Endodermal cell (in vitro differentiated cells): ENCODE results near the gene NEUROD4. TPM values are rescaled to one million over a fixed set of nuclear protein-coding genes. Genes with fewer than 3 reads are reported as not detected.
A peak's percentile ranks its signal among the peaks of the same experiment; 100 is the strongest.

Experiments used
- DNase-seq: peaks from one replicate; pipeline ENCODE4 v3.0.0-alpha.2; 2017
- H3K27ac ChIP-seq: 2 replicates; pipeline ENCODE4 v1.5.1; 2013; ENCODE audit warnings: mild to moderate bottlenecking, low read depth, low read length, moderate library complexity
- H3K27me3 ChIP-seq: 2 replicates; pipeline ENCODE4 v1.6.1; 2013; ENCODE audit warnings: mild to moderate bottlenecking, low read length, moderate library complexity; ENCODE audit not compliant: insufficient read depth, control insufficient read depth, poor library complexity, severe bottlenecking
- H3K36me3 ChIP-seq: 2 replicates; pipeline ENCODE4 v1.7.0; 2013; ENCODE audit warnings: mild to moderate bottlenecking, low read length, moderate library complexity; ENCODE audit not compliant: control insufficient read depth, insufficient read depth
- H3K4me1 ChIP-seq: one replicate; pipeline ENCODE4 v1.7.0; 2013; ENCODE audit warnings: low read length; ENCODE audit not compliant: control insufficient read depth, insufficient read depth
- H3K4me3 ChIP-seq: 2 replicates; pipeline ENCODE4 v1.5.1; 2013; ENCODE audit warnings: mild to moderate bottlenecking, low read length, moderate library complexity
- H3K9ac ChIP-seq: 2 replicates; pipeline ENCODE4 v1.6.1; 2013; ENCODE audit warnings: mild to moderate bottlenecking, low read length, moderate library complexity; ENCODE audit not compliant: poor library complexity, severe bottlenecking; ENCODE audit errors: extremely low read depth
- H3K9me3 ChIP-seq: 2 replicates; pipeline ENCODE4 v1.6.1; 2013; ENCODE audit warnings: mild to moderate bottlenecking, low read length, moderate library complexity; ENCODE audit not compliant: control insufficient read depth
- H3K27ac Mint-ChIP-seq: 2 replicates; pipeline ENCODE4 v1.8.0; 2020; ENCODE audit warnings: mixed read lengths
- H3K27me3 Mint-ChIP-seq: 2 replicates; pipeline ENCODE4 v1.8.0; 2021; ENCODE audit warnings: mild to moderate bottlenecking, mixed read lengths; ENCODE audit not compliant: insufficient read depth
- H3K36me3 Mint-ChIP-seq: 2 replicates; pipeline ENCODE4 v1.8.0; 2020; ENCODE audit warnings: low read depth, mixed read lengths
- H3K4me1 Mint-ChIP-seq: 2 replicates; pipeline ENCODE4 v1.8.0; 2020; ENCODE audit warnings: mixed read lengths
- H3K4me3 Mint-ChIP-seq: 2 replicates; pipeline ENCODE4 v1.8.0; 2020; ENCODE audit warnings: mild to moderate bottlenecking, moderate library complexity, mixed read lengths
- H3K9me3 Mint-ChIP-seq: 2 replicates; pipeline ENCODE4 v1.8.0; 2020; ENCODE audit warnings: mild to moderate bottlenecking, mixed read lengths
- CTCF ChIP-seq: fragments of 200-600 bp; sonication (generic); conservative IDR thresholded peaks from 2 replicates; pipeline ENCODE4 v1.5.0; 2021; ENCODE audit warnings: antibody characterized with exemption, mild to moderate bottlenecking
- WGBS, 2 experiments: methylation state at CpG; one replicate each; pipeline versions ENCODE4 v1.1.5 to v1.1.7; 2013; ENCODE audit warnings: missing lambda C conversion rate in 2 of 2, mixed read lengths in 1 of 2; ENCODE audit not compliant: insufficient coverage in 1 of 2, insufficient read length in 1 of 2; 5-methylcytosine and 5-hydroxymethylcytosine counted together
- total RNA-seq, 2 donors: library from RNA; stranded (reverse); fragmentation: NEBNext Ultra II Directional in 1 of 2; extraction: Animal tissue kit (Norgen Biotek cat#: 25700) in 1 of 2; gene quantifications; 2 replicates in 1 of 2; 3 replicates in 1 of 2; pipeline ENCODE4 v1.2.1, GENCODE V29; 2021

Gene NEUROD4
- total RNA-seq, 2 donors from 2014 or later, result not detected

- Mint-ChIP-seq H3K4me3 (no peak overlapping the region), H3K27ac (no peak overlapping the region), H3K9me3 (no peaks in the 10 kb centered on the region), H3K4me1 (no peaks in the 10 kb centered on the region), H3K36me3 (no peaks in the 10 kb centered on the region), H3K27me3 (no peaks in the 10 kb centered on the region)
- no peaks in the 10 kb centered on the region for H3K36me3 ChIP-seq
- no peaks in the 10 kb centered on the region for H3K9me3 ChIP-seq
- 89 to 96% methylated on average over 4 to 5 of the region's 5 CpGs for WGBS, 2 experiments
- no peak for DNase-seq
- no peaks in the 10 kb centered on the region for H3K27me3 ChIP-seq
- H3K9ac ChIP-seq, result no peak overlapping the region
- H3K27ac ChIP-seq, result no peak overlapping the region
- H3K4me1 ChIP-seq, result no peaks in the 10 kb centered on the region
- no peak for TF ChIP-seq CTCF
- no peak overlapping the region for H3K4me3 ChIP-seq
Observed at GRCh38 chr12:54996205-54996604, 23.6 kb upstream of the NEUROD4 start.

GRCh38 chr12:54997929-54998522 is 21.7 kb upstream of the NEUROD4 start:
- 63 to 64% methylated on average over 4 of the region's 4 CpGs for WGBS, 2 experiments
- peak overlapping the region; percentile 32 for H3K27ac ChIP-seq
- no peak for DNase-seq

GRCh38 chr12:54998958-54999510 is 20.7 kb upstream of the NEUROD4 start:
- TF ChIP-seq CTCF, result no peak
- Mint-ChIP-seq H3K27ac (no peak overlapping the region), H3K36me3 (no peaks in the 10 kb centered on the region), H3K27me3 (no peaks in the 10 kb centered on the region), H3K9me3 (no peaks in the 10 kb centered on the region), H3K4me3 (no peak overlapping the region), H3K4me1 (no peaks in the 10 kb centered on the region)
- H3K4me3 ChIP-seq, result no peak overlapping the region
- no peaks in the 10 kb centered on the region for H3K36me3 ChIP-seq
- WGBS, 2 experiments, result 94 to 96% methylated on average over 5 of the region's 5 CpGs
- no peak overlapping the region for H3K27ac ChIP-seq
- H3K4me1 ChIP-seq, result no peaks in the 10 kb centered on the region
- no peak overlapping the region for H3K9ac ChIP-seq
- no peak for DNase-seq
- no peaks in the 10 kb centered on the region for H3K9me3 ChIP-seq
- no peaks in the 10 kb centered on the region for H3K27me3 ChIP-seq

More at GRCh38 chr12:54997929-54998522, 21.7 kb upstream of the NEUROD4 start:
- Histone ChIP-seq H3K4me3 (no peak overlapping the region), H3K9me3 (no peaks in the 10 kb centered on the region), H3K9ac (no peak overlapping the region), H3K4me1 (no peaks in the 10 kb centered on the region), H3K27me3 (no peaks in the 10 kb centered on the region), H3K36me3 (no peaks in the 10 kb centered on the region)
- Mint-ChIP-seq H3K9me3 (no peaks in the 10 kb centered on the region), H3K4me1 (no peaks in the 10 kb centered on the region), H3K36me3 (no peaks in the 10 kb centered on the region), H3K27ac (no peak overlapping the region), H3K27me3 (no peaks in the 10 kb centered on the region), H3K4me3 (no peak overlapping the region)
- no peak for TF ChIP-seq CTCF
